Stimulated activated CD4-positive, alpha-beta T cell treated with anti-CD3 and anti-CD28 coated beads, Interleukin-4, amount 100 ng/mL, for 48 hours (primary cell): ENCODE results near the gene CTNND2.
"Not testable (repeated sequence)": the region's sequence is repeated elsewhere in the genome, so short reads cannot be mapped to it uniquely, and the experiment has no call there.

Source experiments
- DNase-seq, 2 donors: peaks; one replicate each; pipeline ENCODE4 v3.0.0-alpha.2; 2020; ENCODE audit warnings: low read depth in 2 of 2

CTNND2 gene

GRCh38 chr5:11863911-11864310 lies 40.3 kb downstream of the CTNND2 start:
- no peak for DNase-seq

- no peak for DNase-seq
Measured at GRCh38 chr5:11857391-11857790, 46.9 kb downstream of the CTNND2 start.

GRCh38 chr5:11854936-11855335 lies 49.3 kb downstream of the CTNND2 start:
- no peak for DNase-seq

- no peak for DNase-seq
Measured at GRCh38 chr5:11853796-11854195, 50.5 kb downstream of the CTNND2 start.

- no peak for DNase-seq
Measured at GRCh38 chr5:11853140-11853539, 51.1 kb downstream of the CTNND2 start.

- DNase-seq = no peak
Measured at GRCh38 chr5:11852717-11853087, 51.5 kb downstream of the CTNND2 start.

- DNase-seq = no peak
Measured at GRCh38 chr5:11851965-11852716, 52.1 kb downstream of the CTNND2 start.

- DNase-seq = no peak
Measured at GRCh38 chr5:11851416-11851815, 52.8 kb downstream of the CTNND2 start.

GRCh38 chr5:11828566-11828965 lies 75.7 kb downstream of the CTNND2 start:
- not testable (repeated sequence) for DNase-seq

GRCh38 chr5:11822598-11822997 lies 81.6 kb downstream of the CTNND2 start:
- no peak for DNase-seq

GRCh38 chr5:11815916-11816315 lies 88.3 kb downstream of the CTNND2 start:
- no peak for DNase-seq

- DNase-seq = no peak
Measured at GRCh38 chr5:11815481-11815880, 88.8 kb downstream of the CTNND2 start.

GRCh38 chr5:11814373-11814772 lies 89.9 kb downstream of the CTNND2 start:
- no peak for DNase-seq

GRCh38 chr5:11809407-11809806 lies 94.8 kb downstream of the CTNND2 start:
- DNase-seq = no peak

- no peak for DNase-seq
Measured at GRCh38 chr5:11803436-11803835, 100.8 kb downstream of the CTNND2 start.

GRCh38 chr5:11801061-11801460 lies 103.2 kb downstream of the CTNND2 start:
- no peak for DNase-seq

- no peak for DNase-seq
Measured at GRCh38 chr5:11797132-11797531, 107.1 kb downstream of the CTNND2 start.

- DNase-seq = no peak
Measured at GRCh38 chr5:11793396-11793795, 110.8 kb downstream of the CTNND2 start.

GRCh38 chr5:11792621-11793020 lies 111.6 kb downstream of the CTNND2 start:
- no peak for DNase-seq

GRCh38 chr5:11791792-11792191 lies 112.5 kb downstream of the CTNND2 start:
- DNase-seq = no peak

GRCh38 chr5:11790201-11790600 lies 114.0 kb downstream of the CTNND2 start:
- no peak for DNase-seq

GRCh38 chr5:11785771-11786352 lies 118.4 kb downstream of the CTNND2 start:
- no peak for DNase-seq

GRCh38 chr5:11780641-11781345 lies 123.5 kb downstream of the CTNND2 start:
- DNase-seq = no peak
